GM21723 (cell line): Measurements from ENCODE around the gene TRMT10B.
"Not testable (repeated sequence)": the region's sequence is repeated elsewhere in the genome, so short reads cannot be mapped to it uniquely, and the experiment has no call there.

Experiments
- ATAC-seq: cut with Tn5 transposase; IDR thresholded peaks from one replicate; pipeline ENCODE4 v1.9.1; 2021; ENCODE audit warnings: mild to moderate bottlenecking, moderate library complexity; ENCODE audit not compliant: unreplicated experiment

TRMT10B gene

GRCh38 chr9:37749129-37749528, 4.5 kb upstream of the TRMT10B start:
- ATAC-seq: no peak

- no peak for ATAC-seq
Measured at GRCh38 chr9:37751186-37751585, 2.4 kb upstream of the TRMT10B start.

- ATAC-seq: not testable (repeated sequence)
Measured at GRCh38 chr9:37751704-37752103, 1.9 kb upstream of the TRMT10B start.

DNA sequence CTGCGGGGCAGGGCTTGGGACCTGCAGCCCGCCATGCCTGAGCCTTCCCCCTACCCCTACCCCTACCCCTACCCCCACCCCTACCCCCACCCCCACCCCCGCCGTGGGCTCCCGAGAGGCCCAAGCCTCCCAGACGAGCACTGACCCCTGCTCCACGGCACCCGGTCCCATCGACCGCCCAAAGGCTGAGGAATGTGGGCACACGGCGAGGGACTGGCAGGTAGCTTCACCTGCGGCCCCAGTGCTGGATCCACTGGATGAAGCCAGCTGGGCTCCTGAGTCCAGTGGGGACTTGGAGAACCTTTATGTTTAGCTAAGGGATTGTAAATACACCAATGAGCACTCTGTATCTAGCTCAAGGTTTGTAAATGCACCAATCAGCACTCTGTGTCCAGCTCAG, 1.5 kb upstream of the TRMT10B start:
- not testable (repeated sequence) for ATAC-seq

- no peak for ATAC-seq
Measured at GRCh38 chr9:37752642-37753488, 740 bp upstream of the TRMT10B start.

DNA sequence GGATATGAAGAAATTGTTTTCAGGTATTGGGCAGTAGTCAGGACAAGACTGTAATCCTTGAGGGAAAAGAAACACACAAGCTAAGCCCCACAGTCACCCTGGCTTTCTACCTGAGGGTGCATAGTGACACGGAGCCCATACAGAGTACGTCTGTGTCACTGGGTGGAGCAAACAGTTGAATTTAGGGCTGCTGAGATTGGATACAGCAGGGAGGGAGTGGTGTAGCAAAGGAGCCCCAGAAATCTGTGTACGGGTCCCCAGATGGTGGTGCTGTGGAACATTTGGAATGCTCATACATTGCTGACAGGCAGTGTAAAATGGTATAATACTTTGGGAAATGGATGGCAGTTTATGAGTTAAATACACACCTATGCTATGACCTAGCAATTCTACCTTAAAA, 5.1 kb downstream of the TRMT10B start:
- no peak for ATAC-seq

- ATAC-seq: no peak
Measured at GRCh38 chr9:37760416-37761161, 7.0 kb downstream of the TRMT10B start.

DNA sequence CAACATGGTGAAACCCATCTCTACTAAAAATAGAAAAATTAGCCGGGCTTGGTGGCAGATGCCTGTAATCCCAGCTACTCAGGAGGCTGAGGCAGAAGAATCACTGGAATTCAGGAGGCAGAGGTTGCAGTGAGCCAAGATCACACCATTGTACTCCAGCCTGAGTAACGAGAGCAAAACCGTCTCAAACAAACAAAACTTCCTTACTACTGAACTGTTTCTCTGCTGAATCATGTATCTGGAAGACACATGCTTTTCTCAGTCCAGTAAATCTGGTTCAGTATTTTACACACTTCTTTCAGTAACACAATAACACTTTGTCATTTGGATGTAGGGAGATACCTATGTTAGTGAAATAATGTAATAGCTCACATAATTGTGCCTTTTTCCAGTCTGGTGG, 7.9 kb downstream of the TRMT10B start:
- no peak for ATAC-seq

DNA sequence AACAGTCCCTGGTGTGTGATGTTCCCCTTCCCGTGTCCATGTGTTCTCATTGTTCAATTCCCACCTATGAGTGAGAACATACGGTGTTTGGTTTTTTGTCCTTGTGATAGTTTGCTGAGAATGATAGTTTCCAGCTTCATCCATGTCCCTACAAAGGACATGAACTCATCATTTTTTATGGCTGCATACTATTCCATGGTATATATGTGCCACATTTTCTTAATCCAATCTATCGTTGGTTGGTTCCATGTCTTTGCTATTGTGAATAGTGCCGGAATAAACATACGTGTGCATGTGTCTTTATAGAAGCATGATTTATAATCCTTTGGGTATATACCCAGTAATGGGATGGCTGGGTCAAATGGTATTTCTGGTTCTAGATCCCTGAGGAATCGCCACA, 11.7 kb downstream of the TRMT10B start:
- ATAC-seq: not testable (repeated sequence)

- no peak for ATAC-seq
Measured at GRCh38 chr9:37769306-37769705, 15.7 kb downstream of the TRMT10B start.

- no peak for ATAC-seq
Measured at GRCh38 chr9:37769995-37770394, 16.4 kb downstream of the TRMT10B start.

- no peak for ATAC-seq
Measured at GRCh38 chr9:37775216-37775919, 21.8 kb downstream of the TRMT10B start.

GRCh38 chr9:37776328-37776727, 22.7 kb downstream of the TRMT10B start:
- no peak for ATAC-seq

DNA sequence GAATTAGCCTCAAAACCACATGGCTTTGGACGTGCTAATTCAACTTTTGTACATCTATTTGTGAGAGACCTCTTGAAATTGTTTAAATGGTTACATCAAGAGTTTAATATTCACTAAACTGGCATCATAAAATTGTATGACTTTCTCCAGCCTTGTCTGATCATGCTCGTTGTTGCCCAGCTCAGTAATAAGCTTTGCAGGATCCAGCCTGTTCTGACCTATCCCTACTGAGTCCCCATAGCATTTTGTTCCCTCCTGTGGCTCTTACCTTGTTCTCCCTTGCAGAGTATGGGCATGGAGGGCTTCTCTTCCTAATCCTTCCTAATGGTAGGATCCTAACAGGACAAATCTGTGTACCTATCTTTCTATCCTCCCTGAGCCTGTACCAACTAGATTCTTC, 24.9 kb downstream of the TRMT10B start:
- ATAC-seq: no peak

- peak; percentile 1 for ATAC-seq
Measured at GRCh38 chr9:37784291-37784615, 30.6 kb downstream of the TRMT10B start.

GRCh38 chr9:37784616-37785483, 31.2 kb downstream of the TRMT10B start, which contains the start of gene EXOSC3:
Gene EXOSC3, minus strand, starts transcription at chr9:37785064. Its CDS starts 20 bp downstream, at chr9:37785044.
- ATAC-seq: peak; percentile 93

- ATAC-seq: no peak
Measured at GRCh38 chr9:37787059-37787458, 33.5 kb downstream of the TRMT10B start.

- no peak for ATAC-seq
Measured at GRCh38 chr9:37788332-37788731, 34.7 kb downstream of the TRMT10B start.

DNA sequence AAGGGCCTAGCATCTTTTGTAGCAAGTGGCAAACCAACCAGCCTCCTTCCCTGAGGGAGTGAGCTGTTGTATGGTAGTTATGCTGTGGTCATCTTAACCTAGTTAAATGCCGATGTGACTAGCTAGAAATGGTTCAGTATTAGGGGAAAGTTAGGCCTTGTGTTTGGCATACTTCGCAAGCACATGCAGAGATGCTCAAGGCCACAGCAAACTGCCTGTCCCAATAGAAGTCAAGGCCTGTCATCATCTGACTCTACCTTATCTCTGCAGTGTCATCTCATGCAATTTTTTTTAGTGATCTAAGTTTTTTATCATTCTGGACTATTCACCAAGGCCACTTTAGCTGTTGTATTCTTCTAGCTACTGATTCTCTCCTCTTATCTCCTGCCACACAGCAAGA, 36.5 kb downstream of the TRMT10B start:
- ATAC-seq: no peak

DNA sequence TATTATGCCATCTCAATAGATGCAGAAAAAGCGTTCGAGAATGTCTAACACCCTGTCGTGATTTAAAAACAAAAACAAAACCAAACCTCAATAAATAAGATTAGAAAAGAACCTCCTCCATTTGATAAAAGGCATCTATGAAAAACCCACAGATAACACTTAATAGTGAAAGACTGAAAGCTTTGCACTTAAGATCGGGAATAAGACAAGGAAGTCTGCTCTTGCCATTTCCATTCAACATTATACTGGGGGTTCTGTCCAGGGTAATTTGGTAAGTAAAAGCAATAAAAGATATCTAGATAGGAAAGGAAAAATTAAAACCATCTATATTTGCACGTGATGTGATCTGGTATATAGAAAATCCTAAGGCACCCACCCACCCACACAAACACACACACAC, 38.5 kb downstream of the TRMT10B start:
- ATAC-seq: no peak

- no peak for ATAC-seq
Measured at GRCh38 chr9:37796232-37796631, 42.6 kb downstream of the TRMT10B start.
